GM19240 (cell line): ENCODE results near the gene ACER1.
"Not testable (repeated sequence)": the region's sequence is repeated elsewhere in the genome, so short reads cannot be mapped to it uniquely, and the experiment has no call there.

ENCODE experiments used
- DNase-seq: peaks from one replicate; pipeline ENCODE4 v3.0.0; 2011; ENCODE audit warnings: low spot score; ENCODE audit not compliant: insufficient read length

ACER1 gene

GRCh38 chr19:6357174-6357573, 23.8 kb upstream of the ACER1 start:
- DNase-seq = no peak

DNA sequence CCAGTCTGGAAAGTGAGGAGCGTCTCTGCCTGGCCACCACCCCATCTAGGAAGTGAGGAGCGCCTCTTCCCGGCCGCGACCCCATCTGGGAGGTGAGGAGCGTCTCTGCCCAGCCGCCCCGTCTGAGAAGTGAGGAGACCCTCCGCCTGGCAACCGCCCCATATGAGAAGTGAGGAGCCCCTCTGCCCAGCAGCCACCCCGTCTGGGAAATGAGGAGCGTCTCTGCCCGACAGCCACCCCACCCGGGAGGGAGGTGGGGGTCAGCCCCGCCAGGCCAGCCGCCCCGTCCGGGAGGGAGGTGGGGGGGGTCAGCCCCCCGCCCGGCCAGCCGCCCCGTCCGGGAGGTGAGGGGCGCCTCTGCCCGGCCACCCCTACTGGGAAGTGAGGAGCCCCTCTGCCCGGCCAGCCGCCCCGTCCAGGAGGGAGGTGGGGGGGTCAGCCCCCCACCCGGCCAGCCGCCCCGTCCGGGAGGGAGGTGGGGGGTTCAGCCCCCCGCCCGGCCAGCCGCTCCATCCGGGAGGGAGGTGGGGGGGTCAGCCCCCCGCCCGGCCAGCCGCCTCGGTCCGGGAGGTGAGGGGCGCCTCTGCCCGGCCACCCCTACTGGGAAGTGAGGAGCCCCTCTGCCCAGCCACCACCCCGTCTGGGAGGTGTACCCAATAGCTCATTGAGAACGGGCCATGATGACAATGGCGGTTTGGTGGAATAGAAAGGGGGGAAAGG, 22.1 kb upstream of the ACER1 start:
- not testable (repeated sequence) for DNase-seq

- DNase-seq = no peak
Measured at GRCh38 chr19:6354098-6354674, 20.8 kb upstream of the ACER1 start.

DNA sequence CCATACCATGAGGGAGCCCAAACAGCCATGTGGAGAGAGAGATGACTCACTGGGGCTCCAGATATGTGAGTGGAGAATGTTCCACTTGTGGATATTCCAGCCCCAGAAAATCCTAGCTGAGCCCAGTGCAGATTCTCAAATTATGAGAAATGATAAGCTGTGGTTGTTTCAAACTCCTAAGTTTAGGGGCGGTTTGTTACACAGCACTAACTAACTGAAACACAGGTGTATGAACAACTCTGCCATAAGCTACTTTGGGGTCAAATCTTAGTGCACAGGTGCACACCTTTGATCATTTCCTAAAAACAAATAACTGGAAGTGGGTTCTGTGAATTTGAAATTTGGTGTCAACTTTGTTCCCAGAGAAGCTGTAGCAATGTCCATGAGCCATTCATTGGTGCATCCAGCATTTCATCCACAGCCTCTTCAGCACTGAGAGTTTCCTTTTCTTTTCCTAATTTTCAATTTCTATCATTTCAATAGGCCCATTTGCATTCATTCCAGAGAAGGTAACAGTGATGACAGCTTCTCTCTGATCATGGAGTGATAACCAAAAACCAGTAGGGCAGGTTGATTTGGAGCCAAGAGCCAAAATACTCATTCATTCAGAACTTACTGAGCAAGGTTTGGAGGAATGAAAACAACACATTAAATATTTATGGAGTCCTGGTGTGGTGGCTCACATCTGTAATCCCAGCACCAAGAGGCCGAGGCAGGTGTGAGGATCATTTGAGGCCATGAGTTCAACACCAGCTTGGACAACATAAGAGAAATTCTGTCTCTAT, 19.2 kb upstream of the ACER1 start:
- DNase-seq = no peak

GRCh38 chr19:6350688-6351087, 17.3 kb upstream of the ACER1 start:
- DNase-seq = no peak

DNA sequence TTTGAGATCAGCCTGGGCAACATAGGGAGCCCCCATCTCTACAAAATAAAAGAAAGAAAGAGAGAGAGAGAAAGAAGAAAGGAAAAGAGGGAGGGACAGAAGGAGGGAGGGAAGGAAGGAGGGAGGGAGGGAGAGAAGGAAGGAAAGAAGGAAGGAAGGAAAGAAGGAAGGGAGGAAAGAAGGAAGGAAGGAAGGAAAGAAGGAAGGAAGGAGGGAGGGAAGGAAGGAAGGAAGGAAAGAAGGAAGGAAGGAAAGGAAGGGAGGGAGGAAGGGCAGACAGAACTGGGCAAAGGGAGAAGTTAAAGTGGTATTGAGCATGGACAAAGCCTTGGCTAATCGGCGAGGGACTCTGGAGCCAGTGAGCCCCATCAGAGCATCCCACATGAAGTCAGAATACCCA, 15.9 kb upstream of the ACER1 start:
- not testable (repeated sequence) for DNase-seq

GRCh38 chr19:6343462-6343861, 10.1 kb upstream of the ACER1 start:
- no peak for DNase-seq

- DNase-seq = no peak
Measured at GRCh38 chr19:6340493-6341201, 7.2 kb upstream of the ACER1 start.

DNA sequence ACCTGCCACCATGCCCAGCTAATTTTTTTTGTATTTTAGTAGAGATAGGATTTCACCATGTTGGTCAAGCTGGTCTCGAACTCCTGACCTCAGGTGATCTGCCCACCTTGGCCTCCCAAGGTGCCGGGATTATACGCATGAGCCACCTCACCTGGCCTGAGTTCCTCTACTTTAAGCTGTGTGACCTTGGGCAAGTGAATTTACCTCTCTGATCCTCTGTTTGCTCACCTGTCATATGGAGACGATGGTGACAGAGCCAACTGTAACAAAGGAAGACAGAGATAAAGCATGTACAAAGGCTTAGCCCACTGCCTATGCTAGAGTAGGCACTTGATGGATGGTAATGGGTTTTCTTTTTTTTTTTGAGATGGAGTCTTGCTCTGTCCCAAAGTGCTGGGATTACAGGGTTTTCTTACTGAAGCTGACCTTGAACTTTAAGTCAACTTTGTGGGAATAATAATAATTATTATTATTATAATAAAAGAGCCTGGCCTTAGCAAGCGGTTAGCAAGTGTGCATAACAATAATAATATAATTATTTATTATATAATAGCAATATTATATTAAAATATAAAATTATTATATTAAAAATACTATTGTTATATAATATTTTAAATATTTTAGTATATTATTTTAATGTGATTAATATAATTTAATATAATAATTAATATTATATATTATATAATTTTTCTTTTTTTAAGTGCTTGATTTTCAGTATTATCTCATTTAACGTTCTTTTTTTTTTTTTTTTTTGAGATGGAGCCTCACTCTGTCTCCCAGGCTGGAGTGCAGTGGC, 1.3 kb upstream of the ACER1 start:
- no peak for DNase-seq

- no peak for DNase-seq
Measured at GRCh38 chr19:6326815-6327214, 6.6 kb downstream of the ACER1 start.

DNA sequence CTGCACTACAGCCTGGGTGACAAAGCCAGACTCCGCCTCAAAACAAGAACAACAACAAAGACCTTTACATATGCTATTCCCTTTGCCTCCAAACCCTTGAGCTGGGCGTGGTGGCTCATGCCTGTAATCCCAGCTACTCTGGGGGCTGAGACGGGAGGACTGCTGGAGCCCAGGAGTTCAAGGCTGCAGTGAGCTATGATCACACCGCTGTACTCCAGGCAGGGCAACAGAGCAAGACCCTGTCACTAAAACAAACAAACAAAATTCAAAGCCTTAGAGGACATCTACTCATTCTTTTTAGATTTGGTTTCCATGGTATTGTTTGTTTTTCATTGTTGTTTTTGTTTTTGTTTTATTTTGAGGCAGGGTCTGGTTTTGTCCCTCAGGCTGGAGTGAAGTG, 7.8 kb downstream of the ACER1 start:
- DNase-seq = no peak

GRCh38 chr19:6324757-6325156, 8.7 kb downstream of the ACER1 start:
- no peak for DNase-seq

DNA sequence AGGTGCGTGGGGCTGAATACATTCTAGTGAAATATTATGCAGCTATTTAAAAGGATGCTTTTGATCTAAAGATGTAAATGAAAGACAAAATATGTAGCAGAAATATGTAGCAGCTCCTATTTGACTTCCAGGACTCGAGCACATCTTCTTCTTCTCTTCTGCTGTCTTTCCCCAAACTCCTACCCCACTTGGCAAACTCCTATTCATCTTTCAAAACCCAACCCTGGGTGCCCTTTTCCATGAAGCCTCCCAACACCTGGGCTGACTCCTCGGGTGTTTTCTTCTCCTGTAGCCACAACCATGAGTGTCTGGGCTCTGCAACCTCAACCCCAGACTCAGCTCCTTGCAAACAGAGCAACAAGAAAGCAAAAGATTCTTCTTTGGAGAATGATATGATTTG, 11.1 kb downstream of the ACER1 start:
- no peak for DNase-seq

GRCh38 chr19:6319376-6319775, 14.0 kb downstream of the ACER1 start:
- no peak for DNase-seq

GRCh38 chr19:6318772-6319171, 14.6 kb downstream of the ACER1 start:
- DNase-seq = no peak

DNA sequence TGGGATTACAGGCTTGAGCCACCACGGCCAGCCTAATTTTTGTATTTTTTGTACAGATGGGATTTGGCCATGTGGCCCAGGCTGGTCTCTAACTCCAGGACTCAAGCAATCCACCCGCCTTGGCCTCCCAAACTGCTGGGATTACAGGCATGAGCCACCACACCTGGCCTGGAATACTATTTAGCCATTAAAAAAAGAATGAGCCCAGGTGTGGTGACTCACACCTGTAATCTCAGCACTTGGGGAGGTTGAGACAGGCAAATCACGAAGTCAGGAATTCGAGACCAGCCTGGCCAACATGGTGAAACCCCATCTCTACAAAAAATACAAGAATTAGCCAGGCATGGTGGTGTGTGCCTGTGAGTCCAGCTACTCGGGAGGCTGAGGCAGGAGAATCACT, 17.8 kb downstream of the ACER1 start:
- not testable (repeated sequence) for DNase-seq

DNA sequence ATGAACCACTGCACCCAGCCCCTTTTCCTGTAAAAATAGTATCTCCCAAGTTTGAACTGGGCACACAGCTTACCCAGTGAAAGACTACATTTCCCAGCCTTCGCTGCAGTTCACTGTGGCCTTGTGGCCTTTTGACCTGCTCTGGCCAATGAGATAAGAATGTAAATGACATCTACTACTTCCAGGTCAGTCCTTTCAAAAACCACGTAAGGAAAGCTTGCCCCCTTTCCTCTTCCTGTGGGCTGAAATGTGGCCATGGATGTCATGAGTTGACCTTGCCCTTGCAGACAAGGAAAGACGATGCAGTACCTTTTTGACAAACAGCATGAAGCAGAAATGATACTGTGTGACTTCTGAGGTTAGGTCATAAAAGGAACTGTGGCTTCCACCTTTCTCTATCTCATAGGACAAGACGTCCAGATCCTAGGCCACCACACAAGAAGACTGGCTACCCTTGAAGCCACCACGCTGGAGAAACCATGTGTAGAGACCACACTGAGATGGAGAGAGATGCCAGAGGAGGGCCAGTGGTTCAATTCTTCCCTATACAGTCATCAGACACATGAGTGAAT, 19.9 kb downstream of the ACER1 start:
- DNase-seq = no peak

- no peak for DNase-seq
Measured at GRCh38 chr19:6312018-6312417, 21.4 kb downstream of the ACER1 start.

GRCh38 chr19:6298413-6298812, 35.0 kb downstream of the ACER1 start:
- DNase-seq = no peak

DNA sequence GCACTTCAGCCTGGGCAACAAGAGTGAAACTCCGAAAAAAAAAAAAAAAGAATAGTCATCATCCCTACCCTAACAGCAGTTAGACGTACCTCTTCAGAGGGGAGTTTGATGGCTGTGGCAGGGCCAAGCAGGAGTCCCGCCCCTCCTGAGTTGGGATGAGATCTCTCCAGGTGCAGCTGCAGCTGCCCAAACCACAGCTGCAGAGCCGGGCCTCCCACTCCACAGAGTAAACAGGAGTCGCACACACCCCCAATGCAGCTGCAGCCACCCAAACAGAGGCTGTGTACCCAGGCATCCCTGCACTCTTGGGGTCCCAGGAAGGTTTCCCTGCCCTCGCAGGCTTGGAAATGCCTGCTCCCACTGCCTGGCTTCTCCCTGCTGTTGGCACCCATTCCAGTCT, 36.2 kb downstream of the ACER1 start:
- no peak for DNase-seq

DNA sequence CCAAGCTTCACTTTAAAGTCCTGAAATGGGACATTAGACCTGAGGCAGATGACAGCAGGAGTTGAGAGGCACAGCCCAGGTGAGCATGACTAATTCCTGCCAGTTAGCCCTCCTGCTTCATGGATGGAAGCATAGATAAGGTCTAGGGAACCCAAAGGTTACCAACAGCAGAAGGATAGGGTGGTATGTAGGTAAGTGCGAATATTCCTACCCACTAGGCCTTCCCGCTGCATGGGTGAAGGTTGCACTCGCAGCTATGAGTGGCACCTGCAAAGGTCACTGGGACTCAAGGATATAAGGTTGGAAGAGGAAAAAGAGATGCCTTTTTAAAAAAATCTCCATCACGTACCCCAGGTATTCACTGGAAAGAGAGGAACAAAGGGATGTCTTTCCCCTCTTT, 41.4 kb downstream of the ACER1 start:
- no peak for DNase-seq
